GM21786 (cell line): ENCODE results near the gene AGAP1.

Source experiments
- ATAC-seq: cut with Tn5 transposase; IDR thresholded peaks from one replicate; pipeline ENCODE4 v1.9.1; 2021; ENCODE audit not compliant: unreplicated experiment

AGAP1 gene

GRCh38 chr2:236172255-236173035 lies 678.6 kb downstream of the AGAP1 start:
- ATAC-seq, result no peak

- no peak for ATAC-seq
These were observed 679.3 kb downstream of the AGAP1 start for GRCh38 chr2:236173036-236173728.

- no peak for ATAC-seq
These were observed 680.1 kb downstream of the AGAP1 start for GRCh38 chr2:236173729-236174607.

- ATAC-seq, result no peak
These were observed 681.8 kb downstream of the AGAP1 start for GRCh38 chr2:236175548-236176150.

- no peak for ATAC-seq
These were observed 682.6 kb downstream of the AGAP1 start for GRCh38 chr2:236176417-236176816.

GRCh38 chr2:236176951-236177350 lies 683.1 kb downstream of the AGAP1 start:
- ATAC-seq, result no peak

GRCh38 chr2:236177604-236177966 lies 683.7 kb downstream of the AGAP1 start:
- ATAC-seq, result no peak

- no peak for ATAC-seq
These were observed 684.4 kb downstream of the AGAP1 start for GRCh38 chr2:236177967-236178889.

GRCh38 chr2:236178890-236179235 lies 685.0 kb downstream of the AGAP1 start:
- ATAC-seq, result no peak

- no peak for ATAC-seq
These were observed 685.6 kb downstream of the AGAP1 start for GRCh38 chr2:236179236-236180075.

- ATAC-seq, result no peak
These were observed 686.4 kb downstream of the AGAP1 start for GRCh38 chr2:236180076-236180816.

GRCh38 chr2:236180831-236181453 lies 687.1 kb downstream of the AGAP1 start:
- ATAC-seq, result no peak
